SK-N-SH treated with all-trans-retinoic acid at 6 μM for 48 hours (cell line): ENCODE measurements around the gene TNNI3K.

Experiments
- ATAC-seq: fragments of 200-7000 bp; cut with Tn5 transposase; 3 replicates; pipeline ENCODE4 v1.9.1; 2020; ENCODE audit warnings: mild to moderate bottlenecking, moderate library complexity
- ARNTL ChIP-seq: fragments of 450-650 bp; formaldehyde crosslinking; IDR thresholded peaks from 2 replicates; pipeline ENCODE4 v1.5.0; 2020; ENCODE audit warnings: low read depth, mild to moderate bottlenecking, moderate library complexity, borderline replicate concordance
- BACH2 ChIP-seq: fragments of 250-450 bp; sonication (Bioruptor Pico); IDR thresholded peaks from 2 replicates; pipeline ENCODE4 v1.9.0; 2021; ENCODE audit warnings: mild to moderate bottlenecking, borderline replicate concordance
- CSDC2 ChIP-seq: fragments of 250-450 bp; sonication (Bioruptor Pico); IDR thresholded peaks from 2 replicates; pipeline ENCODE4 v1.5.0; 2020; ENCODE audit warnings: mild to moderate bottlenecking, moderate library complexity
- ESRRG ChIP-seq: fragments of 250-450 bp; sonication (Bioruptor Pico); IDR thresholded peaks from 2 replicates; pipeline ENCODE4 v1.6.1; 2021; ENCODE audit warnings: mild to moderate bottlenecking
- GLIS3 ChIP-seq: fragments of 250-450 bp; sonication (Bioruptor Pico); IDR thresholded peaks from 2 replicates; pipeline ENCODE4 v1.5.0; 2020; ENCODE audit warnings: mild to moderate bottlenecking, moderate library complexity
- OSR1 ChIP-seq: fragments of 250-450 bp; sonication (Bioruptor Pico); IDR thresholded peaks from 2 replicates; pipeline ENCODE4 v1.8.0; 2022; ENCODE audit warnings: moderate library complexity, mild to moderate bottlenecking, inconsistent platforms
- PPARA ChIP-seq: fragments of 250-450 bp; sonication (Bioruptor Pico); IDR thresholded peaks from 2 replicates; pipeline ENCODE4 v1.5.0; 2020; ENCODE audit warnings: mild to moderate bottlenecking, borderline replicate concordance
- RARB ChIP-seq: fragments of 250-450 bp; sonication (Bioruptor Pico); IDR thresholded peaks from 2 replicates; pipeline ENCODE4 v1.8.0; 2021; ENCODE audit warnings: mild to moderate bottlenecking, moderate library complexity
- SNAI2 ChIP-seq: fragments of 250-450 bp; sonication (Bioruptor Pico); IDR thresholded peaks from 2 replicates; pipeline ENCODE4 v1.5.0; 2020; ENCODE audit warnings: mild to moderate bottlenecking, moderate library complexity
- TCF4 ChIP-seq: fragments of 250-450 bp; sonication (Bioruptor Pico); IDR thresholded peaks from 2 replicates; pipeline ENCODE4 v1.8.0; 2021; ENCODE audit warnings: mild to moderate bottlenecking, moderate library complexity, borderline replicate concordance
- TOX ChIP-seq: fragments of 250-450 bp; sonication (Bioruptor Pico); IDR thresholded peaks from 2 replicates; pipeline ENCODE4 v1.8.0; 2021; ENCODE audit warnings: mild to moderate bottlenecking, moderate library complexity, borderline replicate concordance
- ZC3H10 ChIP-seq: fragments of 250-450 bp; sonication (Bioruptor Pico); IDR thresholded peaks from 2 replicates; pipeline ENCODE4 v1.5.1; 2021; ENCODE audit warnings: mild to moderate bottlenecking, moderate library complexity
- ZFP30 ChIP-seq: fragments of 450-650 bp; formaldehyde crosslinking; IDR thresholded peaks from 2 replicates; pipeline ENCODE4 v1.5.0; 2022; ENCODE audit warnings: mild to moderate bottlenecking, moderate library complexity
- ZNF565 ChIP-seq: fragments of 450-650 bp; formaldehyde crosslinking; conservative IDR thresholded peaks from 2 replicates; pipeline ENCODE4 v1.5.0; 2020; ENCODE audit warnings: low read depth, mild to moderate bottlenecking, moderate library complexity
- ZNF70 ChIP-seq: fragments of 450-650 bp; formaldehyde crosslinking; IDR thresholded peaks from 2 replicates; pipeline ENCODE4 v1.5.0; 2020; ENCODE audit warnings: mild to moderate bottlenecking, moderate library complexity
- ZNF8 ChIP-seq: fragments of 450-650 bp; formaldehyde crosslinking; IDR thresholded peaks from 2 replicates; pipeline ENCODE4 v1.5.0; 2020; ENCODE audit warnings: mild to moderate bottlenecking, moderate library complexity
- TF ChIP-seq, protein P1 (sequence below): fragments of 250-450 bp; sonication (Bioruptor Pico); IDR thresholded peaks from 2 replicates; pipeline ENCODE4 v1.8.0; 2021; ENCODE audit warnings: low read depth, mild to moderate bottlenecking, moderate library complexity, borderline replicate concordance
- TF ChIP-seq, protein P2 (sequence below): fragments of 250-450 bp; sonication (Bioruptor Pico); IDR thresholded peaks from 2 replicates; pipeline ENCODE4 v1.8.0; 2020; ENCODE audit warnings: mild to moderate bottlenecking, moderate library complexity, borderline replicate concordance
- TF ChIP-seq, protein P3 (sequence below): fragments of 250-450 bp; sonication (Bioruptor Pico); IDR thresholded peaks from 2 replicates; pipeline ENCODE4 v1.5.1; 2020; ENCODE audit warnings: low read depth, mild to moderate bottlenecking, moderate library complexity
- TF ChIP-seq, protein P4 (sequence below): fragments of 250-450 bp; sonication (Bioruptor Pico); IDR thresholded peaks from 2 replicates; pipeline ENCODE4 v1.5.1; 2021; ENCODE audit warnings: mild to moderate bottlenecking, moderate library complexity
- TF ChIP-seq, protein P5 (sequence below): fragments of 250-450 bp; sonication (Bioruptor Pico); IDR thresholded peaks from 2 replicates; pipeline ENCODE4 v1.5.0; 2020; ENCODE audit warnings: mild to moderate bottlenecking, moderate library complexity

Gene TNNI3K

DNA sequence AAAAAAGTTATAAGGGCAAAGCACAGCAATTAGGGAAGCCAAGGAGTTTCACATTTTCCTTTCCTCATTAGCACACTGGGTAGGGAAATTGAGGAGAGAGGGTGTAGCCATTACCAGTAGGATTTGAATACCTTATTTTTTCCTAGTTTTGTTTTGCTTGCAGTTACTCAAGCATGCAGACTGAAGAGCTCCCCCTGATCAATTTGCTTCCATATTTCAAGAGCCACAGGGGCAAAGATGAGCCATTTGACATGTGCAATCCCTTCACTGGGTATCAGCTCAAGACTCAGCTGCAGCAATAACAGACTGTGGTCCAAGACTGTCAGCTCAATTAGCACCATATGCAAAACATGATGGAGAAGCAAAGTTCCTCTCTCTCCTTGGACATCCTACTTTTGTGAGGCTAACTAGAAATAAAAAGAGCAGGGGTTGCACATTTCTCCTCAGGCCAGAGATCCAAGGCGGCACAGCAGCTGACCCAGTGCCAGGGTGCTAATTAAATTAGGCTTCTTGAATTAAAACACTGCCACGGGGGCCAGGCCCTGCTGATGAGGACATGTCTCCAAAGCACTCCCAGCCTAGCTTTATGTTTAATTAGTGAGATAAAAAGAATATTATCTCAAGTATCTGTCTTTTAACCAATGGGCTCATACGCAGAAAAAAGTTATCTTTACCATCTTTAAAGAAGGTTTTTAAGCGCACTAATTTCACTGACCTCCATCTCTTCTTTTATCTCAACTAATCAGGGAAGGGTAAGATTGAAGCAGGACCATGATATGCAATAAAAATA lies 314.0 kb downstream of the TNNI3K start:
- ATAC-seq: no peak
- TF ChIP-seq, protein P1, sequence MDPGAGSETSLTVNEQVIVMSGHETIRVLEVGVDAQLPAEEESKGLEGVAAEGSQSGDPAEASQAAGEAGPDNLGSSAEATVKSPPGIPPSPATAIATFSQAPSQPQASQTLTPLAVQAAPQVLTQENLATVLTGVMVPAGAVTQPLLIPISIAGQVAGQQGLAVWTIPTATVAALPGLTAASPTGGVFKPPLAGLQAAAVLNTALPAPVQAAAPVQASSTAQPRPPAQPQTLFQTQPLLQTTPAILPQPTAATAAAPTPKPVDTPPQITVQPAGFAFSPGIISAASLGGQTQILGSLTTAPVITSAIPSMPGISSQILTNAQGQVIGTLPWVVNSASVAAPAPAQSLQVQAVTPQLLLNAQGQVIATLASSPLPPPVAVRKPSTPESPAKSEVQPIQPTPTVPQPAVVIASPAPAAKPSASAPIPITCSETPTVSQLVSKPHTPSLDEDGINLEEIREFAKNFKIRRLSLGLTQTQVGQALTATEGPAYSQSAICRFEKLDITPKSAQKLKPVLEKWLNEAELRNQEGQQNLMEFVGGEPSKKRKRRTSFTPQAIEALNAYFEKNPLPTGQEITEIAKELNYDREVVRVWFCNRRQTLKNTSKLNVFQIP: no peak
- TF ChIP-seq PPARA (CRISPR knock-in tag): no peak
- TF ChIP-seq TCF4: no peak
- no peak for TF ChIP-seq SNAI2 (CRISPR knock-in tag)
- no peak for TF ChIP-seq BACH2
- TF ChIP-seq ARNTL: no peak
- TF ChIP-seq, protein P2, sequence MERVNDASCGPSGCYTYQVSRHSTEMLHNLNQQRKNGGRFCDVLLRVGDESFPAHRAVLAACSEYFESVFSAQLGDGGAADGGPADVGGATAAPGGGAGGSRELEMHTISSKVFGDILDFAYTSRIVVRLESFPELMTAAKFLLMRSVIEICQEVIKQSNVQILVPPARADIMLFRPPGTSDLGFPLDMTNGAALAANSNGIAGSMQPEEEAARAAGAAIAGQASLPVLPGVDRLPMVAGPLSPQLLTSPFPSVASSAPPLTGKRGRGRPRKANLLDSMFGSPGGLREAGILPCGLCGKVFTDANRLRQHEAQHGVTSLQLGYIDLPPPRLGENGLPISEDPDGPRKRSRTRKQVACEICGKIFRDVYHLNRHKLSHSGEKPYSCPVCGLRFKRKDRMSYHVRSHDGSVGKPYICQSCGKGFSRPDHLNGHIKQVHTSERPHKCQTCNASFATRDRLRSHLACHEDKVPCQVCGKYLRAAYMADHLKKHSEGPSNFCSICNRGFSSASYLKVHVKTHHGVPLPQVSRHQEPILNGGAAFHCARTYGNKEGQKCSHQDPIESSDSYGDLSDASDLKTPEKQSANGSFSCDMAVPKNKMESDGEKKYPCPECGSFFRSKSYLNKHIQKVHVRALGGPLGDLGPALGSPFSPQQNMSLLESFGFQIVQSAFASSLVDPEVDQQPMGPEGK: no peak
- TF ChIP-seq, protein P3, sequence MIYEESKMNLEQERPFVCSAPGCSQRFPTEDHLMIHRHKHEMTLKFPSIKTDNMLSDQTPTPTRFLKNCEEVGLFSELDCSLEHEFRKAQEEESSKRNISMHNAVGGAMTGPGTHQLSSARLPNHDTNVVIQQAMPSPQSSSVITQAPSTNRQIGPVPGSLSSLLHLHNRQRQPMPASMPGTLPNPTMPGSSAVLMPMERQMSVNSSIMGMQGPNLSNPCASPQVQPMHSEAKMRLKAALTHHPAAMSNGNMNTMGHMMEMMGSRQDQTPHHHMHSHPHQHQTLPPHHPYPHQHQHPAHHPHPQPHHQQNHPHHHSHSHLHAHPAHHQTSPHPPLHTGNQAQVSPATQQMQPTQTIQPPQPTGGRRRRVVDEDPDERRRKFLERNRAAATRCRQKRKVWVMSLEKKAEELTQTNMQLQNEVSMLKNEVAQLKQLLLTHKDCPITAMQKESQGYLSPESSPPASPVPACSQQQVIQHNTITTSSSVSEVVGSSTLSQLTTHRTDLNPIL (CRISPR knock-in tag): no peak

DNA sequence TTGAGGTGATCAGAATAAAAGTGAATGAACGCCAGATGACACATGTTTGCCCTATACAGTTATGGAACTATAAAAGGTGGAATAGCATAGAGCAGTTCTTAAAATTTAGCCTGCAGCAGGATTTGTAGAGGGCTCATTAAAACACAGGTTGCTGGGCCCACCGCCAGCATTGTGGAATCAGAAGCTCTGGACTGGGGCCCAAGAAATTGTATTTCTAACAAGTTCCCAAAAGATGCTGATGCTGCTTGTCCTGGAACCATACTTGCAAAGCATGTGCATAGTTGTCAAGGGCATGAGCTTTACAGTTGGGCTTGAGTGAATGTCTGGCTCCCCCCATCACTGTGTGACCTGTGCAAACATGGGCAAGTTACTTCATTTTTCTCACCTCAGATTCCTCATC lies 314.7 kb downstream of the TNNI3K start:
- no peak for ATAC-seq
- TF ChIP-seq RARB (CRISPR knock-in tag) (no peak), OSR1 (CRISPR knock-in tag) (no peak), ZFP30 (CRISPR knock-in tag) (no peak), ARNTL (no peak), ESRRG (CRISPR knock-in tag) (no peak), ZNF8 (CRISPR knock-in tag) (no peak), ZC3H10 (CRISPR knock-in tag) (no peak), CSDC2 (CRISPR knock-in tag) (no peak), ZNF70 (CRISPR knock-in tag) (no peak), TOX (CRISPR knock-in tag) (no peak)
- TF ChIP-seq, protein P4, sequence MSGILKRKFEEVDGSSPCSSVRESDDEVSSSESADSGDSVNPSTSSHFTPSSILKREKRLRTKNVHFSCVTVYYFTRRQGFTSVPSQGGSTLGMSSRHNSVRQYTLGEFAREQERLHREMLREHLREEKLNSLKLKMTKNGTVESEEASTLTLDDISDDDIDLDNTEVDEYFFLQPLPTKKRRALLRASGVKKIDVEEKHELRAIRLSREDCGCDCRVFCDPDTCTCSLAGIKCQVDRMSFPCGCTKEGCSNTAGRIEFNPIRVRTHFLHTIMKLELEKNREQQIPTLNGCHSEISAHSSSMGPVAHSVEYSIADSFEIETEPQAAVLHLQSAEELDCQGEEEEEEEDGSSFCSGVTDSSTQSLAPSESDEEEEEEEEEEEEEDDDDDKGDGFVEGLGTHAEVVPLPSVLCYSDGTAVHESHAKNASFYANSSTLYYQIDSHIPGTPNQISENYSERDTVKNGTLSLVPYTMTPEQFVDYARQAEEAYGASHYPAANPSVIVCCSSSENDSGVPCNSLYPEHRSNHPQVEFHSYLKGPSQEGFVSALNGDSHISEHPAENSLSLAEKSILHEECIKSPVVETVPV (CRISPR knock-in tag): no peak
- TF ChIP-seq, protein P3 (CRISPR knock-in tag): no peak

DNA sequence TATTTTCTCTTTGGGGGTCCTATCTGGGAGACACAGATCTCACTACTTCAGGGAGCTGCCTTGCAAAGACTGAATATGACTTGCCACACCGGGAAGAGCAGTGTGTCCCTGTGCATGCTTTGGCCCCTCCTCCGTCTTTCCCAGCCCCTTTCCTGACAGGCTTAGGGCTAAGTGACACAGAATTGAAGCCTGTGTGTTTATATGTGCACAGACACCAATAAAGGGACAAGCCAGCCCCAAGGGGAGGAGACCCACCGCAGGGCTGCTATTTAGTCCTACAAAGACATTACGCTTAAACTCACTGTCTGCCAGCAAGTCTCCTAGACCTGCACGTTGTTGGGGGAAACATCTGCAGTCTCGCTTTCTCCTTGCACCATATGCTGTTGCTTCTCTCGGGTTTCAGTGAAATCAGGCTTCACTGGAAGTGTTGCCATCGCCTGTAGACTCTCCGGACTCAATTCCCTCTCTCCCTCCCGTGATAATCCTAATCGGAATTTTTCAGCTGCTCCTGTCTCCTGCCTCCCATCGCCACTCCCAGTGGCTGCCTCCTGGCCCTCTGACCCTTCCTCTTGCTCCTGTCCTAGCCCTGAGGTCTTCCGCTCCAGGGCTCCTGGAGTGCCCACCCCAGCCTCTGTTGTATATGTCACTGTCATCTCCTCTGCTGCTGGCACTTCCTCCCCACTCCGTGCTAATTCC lies 335.8 kb downstream of the TNNI3K start:
- ATAC-seq: no peak
- TF ChIP-seq OSR1 (CRISPR knock-in tag) (no peak), PPARA (CRISPR knock-in tag) (no peak)

DNA sequence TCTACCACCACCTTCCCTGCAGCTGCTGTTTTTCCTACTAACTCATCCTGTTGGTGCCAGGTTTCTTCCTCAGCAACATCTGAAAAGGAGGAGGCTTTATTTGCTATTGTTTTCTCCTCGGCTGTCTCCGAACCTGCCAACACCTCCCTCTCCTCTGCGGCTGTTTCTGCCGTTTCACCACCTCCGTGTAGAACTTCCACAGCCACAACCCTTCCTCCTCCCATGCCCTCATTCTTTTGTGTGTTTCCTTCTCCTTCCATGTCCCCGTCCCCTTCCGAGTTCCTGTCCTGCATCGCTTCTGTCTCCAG lies 336.3 kb downstream of the TNNI3K start:
- no peak for ATAC-seq
- TF ChIP-seq RARB (CRISPR knock-in tag) (no peak), CSDC2 (CRISPR knock-in tag) (no peak), TOX (CRISPR knock-in tag) (no peak), TCF4 (no peak), GLIS3 (CRISPR knock-in tag) (no peak), PPARA (CRISPR knock-in tag) (no peak), BACH2 (no peak), ZNF8 (CRISPR knock-in tag) (no peak), ZNF565 (CRISPR knock-in tag) (no peak), OSR1 (CRISPR knock-in tag) (no peak)
- TF ChIP-seq, protein P5, sequence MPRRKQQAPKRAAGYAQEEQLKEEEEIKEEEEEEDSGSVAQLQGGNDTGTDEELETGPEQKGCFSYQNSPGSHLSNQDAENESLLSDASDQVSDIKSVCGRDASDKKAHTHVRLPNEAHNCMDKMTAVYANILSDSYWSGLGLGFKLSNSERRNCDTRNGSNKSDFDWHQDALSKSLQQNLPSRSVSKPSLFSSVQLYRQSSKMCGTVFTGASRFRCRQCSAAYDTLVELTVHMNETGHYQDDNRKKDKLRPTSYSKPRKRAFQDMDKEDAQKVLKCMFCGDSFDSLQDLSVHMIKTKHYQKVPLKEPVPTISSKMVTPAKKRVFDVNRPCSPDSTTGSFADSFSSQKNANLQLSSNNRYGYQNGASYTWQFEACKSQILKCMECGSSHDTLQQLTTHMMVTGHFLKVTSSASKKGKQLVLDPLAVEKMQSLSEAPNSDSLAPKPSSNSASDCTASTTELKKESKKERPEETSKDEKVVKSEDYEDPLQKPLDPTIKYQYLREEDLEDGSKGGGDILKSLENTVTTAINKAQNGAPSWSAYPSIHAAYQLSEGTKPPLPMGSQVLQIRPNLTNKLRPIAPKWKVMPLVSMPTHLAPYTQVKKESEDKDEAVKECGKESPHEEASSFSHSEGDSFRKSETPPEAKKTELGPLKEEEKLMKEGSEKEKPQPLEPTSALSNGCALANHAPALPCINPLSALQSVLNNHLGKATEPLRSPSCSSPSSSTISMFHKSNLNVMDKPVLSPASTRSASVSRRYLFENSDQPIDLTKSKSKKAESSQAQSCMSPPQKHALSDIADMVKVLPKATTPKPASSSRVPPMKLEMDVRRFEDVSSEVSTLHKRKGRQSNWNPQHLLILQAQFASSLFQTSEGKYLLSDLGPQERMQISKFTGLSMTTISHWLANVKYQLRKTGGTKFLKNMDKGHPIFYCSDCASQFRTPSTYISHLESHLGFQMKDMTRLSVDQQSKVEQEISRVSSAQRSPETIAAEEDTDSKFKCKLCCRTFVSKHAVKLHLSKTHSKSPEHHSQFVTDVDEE (CRISPR knock-in tag): no peak
- TF ChIP-seq, protein P4 (CRISPR knock-in tag): no peak
- TF ChIP-seq, protein P3 (CRISPR knock-in tag): no peak
